Prostate gland (tissue), 2 donors: Measurements from ENCODE around the gene EBF3.

ENCODE experiments used
- POLR2A ChIP-seq: fragments of 450-650 bp; IDR thresholded peaks from one replicate; pipeline ENCODE4 v1.6.1; 2016; ENCODE audit warnings: antibody characterized with exemption, mild to moderate bottlenecking
- TF ChIP-seq, protein P1 (sequence below), 4 experiments: fragments of 200-600 bp in 2 of 4; fragments of 450-650 bp in 2 of 4; sonication (generic) in 2 of 4; IDR thresholded peaks; 1 replicate in 3 of 4; 2 replicates in 1 of 4; pipeline ENCODE4 v1.5.1; 2016 to 2019; ENCODE audit warnings: antibody characterized with exemption in 4 of 4, mild to moderate bottlenecking in 2 of 4, moderate library complexity in 2 of 4

- TF ChIP-seq, protein P1, sequence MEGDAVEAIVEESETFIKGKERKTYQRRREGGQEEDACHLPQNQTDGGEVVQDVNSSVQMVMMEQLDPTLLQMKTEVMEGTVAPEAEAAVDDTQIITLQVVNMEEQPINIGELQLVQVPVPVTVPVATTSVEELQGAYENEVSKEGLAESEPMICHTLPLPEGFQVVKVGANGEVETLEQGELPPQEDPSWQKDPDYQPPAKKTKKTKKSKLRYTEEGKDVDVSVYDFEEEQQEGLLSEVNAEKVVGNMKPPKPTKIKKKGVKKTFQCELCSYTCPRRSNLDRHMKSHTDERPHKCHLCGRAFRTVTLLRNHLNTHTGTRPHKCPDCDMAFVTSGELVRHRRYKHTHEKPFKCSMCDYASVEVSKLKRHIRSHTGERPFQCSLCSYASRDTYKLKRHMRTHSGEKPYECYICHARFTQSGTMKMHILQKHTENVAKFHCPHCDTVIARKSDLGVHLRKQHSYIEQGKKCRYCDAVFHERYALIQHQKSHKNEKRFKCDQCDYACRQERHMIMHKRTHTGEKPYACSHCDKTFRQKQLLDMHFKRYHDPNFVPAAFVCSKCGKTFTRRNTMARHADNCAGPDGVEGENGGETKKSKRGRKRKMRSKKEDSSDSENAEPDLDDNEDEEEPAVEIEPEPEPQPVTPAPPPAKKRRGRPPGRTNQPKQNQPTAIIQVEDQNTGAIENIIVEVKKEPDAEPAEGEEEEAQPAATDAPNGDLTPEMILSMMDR (IDR thresholded peaks at IDR 0.05): no peak
- no peak for TF ChIP-seq POLR2A
Measured at GRCh38 chr10:129890170-129890569, 73.9 kb downstream of the EBF3 start.
